Fibroblast of skin of left biceps (primary cell): ENCODE data around the gene BANP.
"Not testable (repeated sequence)": the region's sequence is repeated elsewhere in the genome, so short reads cannot be mapped to it uniquely, and the experiment has no call there.

Experiments used
- DNase-seq, 2 experiments: peaks; one replicate each; pipeline ENCODE4 v3.0.0-alpha.2; 2013; ENCODE audit warnings: low read depth in 2 of 2

BANP gene

DNA sequence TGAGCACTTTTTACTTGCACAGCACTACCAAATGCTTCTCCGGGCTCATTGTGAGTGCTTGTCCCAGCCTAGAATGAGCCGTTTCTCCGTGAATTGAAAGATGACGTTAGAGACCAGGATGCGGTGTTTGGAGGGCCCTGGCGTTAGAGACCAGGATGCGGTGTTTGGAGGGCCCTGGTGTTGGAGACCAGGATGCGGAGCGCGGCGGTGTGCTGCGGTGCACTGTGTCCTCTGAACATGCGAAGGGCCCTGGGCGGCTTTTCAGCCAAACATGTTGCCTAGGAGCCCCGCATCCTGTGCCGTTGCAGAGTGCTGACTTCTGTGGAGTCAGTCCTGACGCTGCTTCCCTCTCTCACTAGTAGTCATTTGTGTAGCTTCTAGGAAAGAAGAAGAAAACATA, 42.7 kb downstream of the BANP start:
- DNase-seq, result no peak

DNA sequence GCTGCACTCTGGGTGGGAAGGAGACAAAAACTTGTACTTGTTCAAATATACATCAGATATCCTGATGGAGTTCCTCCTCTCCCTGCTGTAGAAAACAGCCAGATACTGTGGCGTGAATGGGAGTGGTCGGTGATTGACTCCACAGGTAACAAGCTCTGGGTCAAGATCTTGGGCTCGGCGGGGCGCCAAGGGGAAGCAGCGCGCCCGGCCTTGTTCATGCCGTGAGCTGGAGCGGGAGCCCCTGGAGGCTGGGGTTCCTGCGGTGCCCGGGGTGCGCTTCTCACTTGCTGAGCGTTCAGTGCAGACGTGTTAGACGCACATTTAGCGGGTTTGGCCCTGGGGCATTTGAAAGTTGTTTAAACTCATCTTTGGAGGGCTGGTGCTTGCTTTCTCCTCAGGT, 44.4 kb downstream of the BANP start:
- no peak for DNase-seq

DNA sequence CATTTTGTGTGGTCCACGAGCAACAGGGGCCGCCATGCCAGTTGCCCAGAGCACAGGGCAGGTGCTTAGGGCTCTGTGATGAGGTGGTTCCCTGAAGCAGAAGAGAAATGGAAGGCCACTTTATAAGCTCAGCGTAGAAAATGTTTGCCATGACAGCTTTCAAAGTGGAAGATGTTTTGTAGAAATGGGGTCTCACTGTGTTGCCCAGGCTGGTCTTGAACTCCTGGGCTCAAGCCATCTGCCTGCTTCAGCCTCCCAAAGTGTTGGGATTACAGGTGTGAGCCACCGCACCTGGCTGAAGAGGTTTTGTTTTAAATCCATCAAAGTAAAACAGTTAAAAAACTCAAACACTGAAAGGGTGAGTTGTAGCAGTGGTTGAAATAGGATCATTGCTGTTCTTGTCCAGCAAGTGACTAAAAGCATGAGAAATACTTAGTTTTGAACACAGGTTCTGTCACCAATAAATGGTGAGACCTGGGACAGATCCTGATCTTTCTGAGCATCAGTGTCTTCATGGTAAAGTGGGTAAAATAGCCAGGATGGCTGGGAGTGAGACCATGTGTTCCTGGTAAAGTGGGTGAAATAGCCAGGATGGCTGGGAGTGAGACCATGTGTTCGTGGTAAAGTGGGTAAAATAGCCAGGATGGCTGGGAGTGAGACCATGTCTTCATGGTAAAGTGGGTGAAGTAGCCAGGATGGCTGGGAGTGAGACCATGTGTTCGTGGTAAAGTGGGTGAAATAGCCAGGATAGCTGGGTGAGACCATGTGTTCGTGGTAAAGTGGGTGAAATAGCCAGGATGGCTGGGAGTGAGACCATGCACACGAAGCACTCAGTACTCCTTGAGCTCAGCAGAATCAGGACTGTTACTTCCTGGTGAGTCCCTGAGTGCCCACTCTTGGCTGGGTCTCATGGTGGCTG, 46.0 kb downstream of the BANP start:
- DNase-seq, result no peak

DNA sequence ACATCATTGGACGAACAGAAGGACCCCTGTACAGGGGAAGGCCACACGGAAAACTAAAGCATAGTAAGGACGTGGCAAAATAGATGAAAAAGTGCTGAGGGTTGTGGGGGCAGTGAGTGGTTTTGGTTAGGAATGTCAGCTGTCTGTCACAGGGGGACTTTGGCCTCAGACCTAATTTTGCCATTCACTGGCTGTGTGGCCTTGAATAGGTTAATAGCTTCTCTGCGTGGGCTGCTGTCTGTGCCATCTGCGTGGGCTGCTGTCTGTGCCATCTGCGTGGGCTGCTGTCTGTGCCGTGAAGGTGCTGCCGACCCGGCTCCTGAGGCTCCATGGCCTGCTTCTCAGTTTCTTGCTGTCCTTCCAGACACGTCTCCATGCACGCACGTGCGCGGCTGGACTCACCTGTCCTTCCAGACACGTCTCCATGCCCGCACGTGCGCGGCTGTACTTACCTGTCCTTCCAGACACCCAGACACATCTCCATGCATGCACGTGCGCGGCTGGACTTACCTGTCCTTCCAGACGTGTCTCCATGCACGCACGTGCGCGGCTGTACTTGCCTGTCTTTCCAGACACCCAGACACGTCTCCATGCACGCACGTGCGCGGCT, 47.1 kb downstream of the BANP start:
- not testable (repeated sequence) for DNase-seq

DNA sequence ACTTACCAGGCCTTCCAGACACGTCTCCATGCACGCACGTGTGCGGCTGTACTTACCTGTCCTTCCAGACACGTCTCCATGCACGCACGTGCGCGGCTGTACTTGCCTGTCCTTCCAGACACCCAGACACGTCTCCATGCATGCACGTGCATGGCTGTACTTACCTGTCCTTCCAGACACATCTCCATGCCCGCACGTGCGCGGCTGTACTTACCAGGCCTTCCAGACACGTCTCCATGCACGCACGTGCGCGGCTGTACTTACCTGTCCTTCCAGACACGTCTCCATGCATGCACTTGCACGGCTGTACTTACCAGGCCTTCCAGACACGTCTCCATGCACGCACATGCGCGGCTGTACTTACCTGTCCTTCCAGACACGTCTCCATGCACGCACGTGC, 47.8 kb downstream of the BANP start:
- DNase-seq, result not testable (repeated sequence)

DNA sequence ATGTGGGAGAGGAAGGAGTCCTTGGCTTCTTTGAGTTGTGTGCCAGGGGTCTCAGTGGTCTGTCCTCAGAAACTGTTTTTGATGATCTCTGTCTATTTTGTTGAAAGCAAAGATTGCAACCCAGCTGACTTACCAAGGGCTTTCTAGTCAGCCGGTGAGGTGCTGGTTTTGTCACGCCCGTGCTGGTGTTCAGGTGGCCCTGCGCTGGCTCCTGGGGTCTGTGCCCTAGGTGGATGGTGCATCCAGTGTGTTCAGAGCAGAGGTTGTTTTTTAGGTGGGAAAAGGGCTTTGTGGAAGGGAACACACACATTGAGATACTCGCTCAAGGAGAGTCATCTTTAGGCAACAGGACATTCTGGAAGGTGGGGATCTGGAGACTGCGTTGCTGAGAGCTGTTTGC, 51.0 kb downstream of the BANP start:
- no peak for DNase-seq

DNA sequence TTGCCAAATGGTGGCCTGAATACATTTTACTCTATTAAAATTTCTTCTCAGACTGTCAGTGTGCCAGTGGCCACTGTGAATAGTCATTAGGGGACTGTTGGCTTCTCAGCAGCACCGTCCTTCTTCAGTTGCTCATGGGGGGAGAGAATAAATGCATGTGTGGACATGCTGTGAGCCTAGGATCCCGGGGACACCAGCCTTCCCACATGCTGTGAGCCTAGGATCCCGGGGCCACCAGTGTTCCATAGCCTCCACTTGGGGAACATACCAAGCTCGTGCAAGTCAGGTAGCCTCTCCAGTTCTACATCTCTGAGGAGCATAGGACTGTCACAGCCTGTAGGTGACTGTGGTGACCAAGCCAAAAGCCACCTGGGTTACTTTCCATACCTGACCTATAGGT, 51.5 kb downstream of the BANP start:
- no peak for DNase-seq

DNA sequence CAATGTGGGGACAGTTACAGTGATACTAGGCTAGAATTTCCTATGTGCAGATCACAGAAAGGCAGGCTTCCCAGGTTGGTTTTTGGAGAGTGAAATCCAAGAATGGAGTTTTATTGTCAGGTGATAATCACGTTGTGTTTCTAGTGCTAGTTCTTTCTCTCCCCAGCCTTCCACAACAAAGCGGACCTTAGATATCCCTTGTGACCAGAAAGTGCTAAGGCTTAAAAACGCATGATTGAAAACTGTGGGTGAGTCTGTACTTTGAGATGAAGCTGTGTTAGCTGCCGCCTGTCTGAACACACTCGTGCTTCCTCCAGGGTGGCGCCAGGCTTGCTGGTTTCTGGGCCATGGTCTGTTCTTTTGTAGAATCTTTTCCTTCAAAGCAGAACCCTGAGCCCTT, 52.1 kb downstream of the BANP start:
- no peak for DNase-seq

DNA sequence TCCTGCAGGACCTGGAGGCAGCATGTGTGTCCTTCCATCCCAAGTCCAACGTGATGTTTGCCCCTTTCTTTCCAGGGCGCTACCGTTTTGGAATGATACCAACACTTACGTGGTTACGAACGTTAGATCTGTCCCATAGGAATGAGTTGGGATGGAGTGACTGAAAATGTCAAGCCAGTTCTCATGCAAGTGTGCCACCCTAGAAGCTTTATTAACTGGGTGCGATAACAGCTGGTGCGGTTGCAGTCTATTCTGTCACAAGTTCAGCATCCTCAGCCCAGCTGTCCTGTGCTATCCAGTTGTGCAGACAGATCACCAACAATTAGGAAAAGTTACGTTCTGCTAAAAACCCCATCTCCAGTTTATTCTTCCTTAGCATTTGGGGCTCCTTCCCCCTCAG, 52.5 kb downstream of the BANP start:
- no peak for DNase-seq

DNA sequence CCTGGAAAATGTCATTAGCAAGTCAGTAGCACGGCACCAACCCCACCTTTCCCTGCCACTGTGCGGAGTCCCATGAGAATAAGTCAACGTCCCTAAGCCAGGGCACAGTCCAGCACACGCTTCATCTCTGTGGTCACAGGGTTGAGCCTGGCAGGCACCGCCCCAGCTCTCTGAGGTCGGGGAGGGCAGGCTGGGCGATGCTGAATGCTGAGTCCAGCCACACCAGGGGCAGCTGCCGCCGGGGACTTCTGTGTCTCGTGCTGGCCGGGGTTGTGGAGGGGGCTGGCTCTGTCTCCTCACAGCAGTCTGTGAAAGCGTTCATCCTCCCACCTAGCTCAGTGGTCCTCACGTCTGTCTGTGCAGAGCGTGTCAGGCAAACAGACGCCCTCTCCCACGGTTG, 53.2 kb downstream of the BANP start:
- no peak for DNase-seq

DNA sequence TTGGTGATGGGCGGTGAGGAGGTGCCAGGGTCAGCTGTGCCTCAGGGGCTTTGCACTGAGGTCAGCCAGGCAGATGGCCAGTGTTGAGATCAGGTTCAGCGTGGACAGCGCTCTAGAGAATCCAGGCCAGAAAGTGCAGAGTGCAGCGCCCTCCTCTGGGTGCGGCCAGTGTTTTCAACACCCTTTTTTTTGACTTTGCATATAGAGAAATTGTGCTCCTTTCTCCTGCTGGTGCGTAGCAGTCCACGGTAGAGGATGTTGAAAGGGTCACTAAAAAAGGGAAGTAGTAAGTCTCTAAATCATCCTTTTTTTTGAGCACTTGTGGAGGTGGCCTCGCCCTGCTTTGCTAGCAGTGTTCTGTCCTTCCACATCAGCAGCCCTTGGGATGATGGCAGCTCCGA, 53.9 kb downstream of the BANP start:
- DNase-seq, result no peak

DNA sequence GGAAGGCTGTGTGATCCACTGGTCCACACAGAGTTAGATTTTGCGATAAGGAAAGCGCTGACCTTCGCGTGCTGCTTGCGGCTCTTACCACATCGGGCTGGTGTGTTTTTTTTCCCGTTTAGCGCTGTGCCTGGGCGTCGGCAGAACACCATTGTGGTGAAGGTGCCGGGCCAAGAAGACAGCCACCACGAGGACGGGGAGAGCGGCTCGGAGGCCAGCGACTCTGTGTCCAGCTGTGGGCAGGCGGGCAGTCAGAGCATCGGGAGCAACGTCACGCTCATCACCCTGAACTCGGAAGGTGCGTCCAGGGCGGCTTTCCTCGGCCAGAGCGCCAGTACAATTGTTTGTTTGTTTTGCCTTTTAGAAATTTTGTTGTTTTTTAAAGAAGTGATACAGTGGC, 54.7 kb downstream of the BANP start:
- no peak for DNase-seq

DNA sequence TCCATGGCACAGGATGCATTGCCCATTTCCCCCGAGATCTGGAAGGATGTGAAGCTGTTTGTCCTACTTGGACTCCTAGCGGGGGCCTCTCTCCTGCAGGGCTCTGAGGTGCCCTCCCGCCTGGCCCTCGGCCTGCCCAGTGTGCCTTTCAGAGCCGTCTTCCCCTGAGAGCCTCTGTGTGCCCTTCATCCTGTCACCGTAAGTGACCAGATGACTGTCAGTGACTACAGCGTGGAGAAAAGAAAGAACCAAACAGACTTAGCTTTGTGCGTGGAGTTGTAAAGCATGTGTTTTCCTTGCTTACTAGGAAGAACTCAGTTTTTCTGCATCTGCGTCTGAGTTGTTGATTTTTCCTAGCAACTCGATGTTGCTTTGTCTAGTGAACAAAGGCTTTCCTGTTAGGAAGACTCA, 56.1 kb downstream of the BANP start:
- DNase-seq, result no peak

DNA sequence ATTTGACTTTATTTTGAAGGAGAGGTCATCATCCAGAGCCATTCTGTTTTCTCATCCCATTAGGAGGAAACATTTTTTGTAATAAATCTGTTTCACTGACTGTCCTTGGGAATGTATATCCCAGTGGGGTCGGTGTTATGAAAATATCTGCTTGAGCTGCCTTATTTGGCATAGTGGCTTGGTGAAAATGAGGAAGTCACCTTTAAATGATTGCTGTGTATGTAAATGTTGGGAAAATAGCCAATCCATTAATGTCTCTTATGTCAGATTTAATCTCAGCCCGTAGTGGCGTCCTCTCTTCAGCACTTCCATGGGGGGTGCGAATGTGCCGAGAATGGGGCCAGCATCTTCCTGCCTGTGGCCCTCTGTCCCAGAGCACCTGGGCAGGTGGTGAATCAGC, 57.6 kb downstream of the BANP start:
- no peak for DNase-seq

DNA sequence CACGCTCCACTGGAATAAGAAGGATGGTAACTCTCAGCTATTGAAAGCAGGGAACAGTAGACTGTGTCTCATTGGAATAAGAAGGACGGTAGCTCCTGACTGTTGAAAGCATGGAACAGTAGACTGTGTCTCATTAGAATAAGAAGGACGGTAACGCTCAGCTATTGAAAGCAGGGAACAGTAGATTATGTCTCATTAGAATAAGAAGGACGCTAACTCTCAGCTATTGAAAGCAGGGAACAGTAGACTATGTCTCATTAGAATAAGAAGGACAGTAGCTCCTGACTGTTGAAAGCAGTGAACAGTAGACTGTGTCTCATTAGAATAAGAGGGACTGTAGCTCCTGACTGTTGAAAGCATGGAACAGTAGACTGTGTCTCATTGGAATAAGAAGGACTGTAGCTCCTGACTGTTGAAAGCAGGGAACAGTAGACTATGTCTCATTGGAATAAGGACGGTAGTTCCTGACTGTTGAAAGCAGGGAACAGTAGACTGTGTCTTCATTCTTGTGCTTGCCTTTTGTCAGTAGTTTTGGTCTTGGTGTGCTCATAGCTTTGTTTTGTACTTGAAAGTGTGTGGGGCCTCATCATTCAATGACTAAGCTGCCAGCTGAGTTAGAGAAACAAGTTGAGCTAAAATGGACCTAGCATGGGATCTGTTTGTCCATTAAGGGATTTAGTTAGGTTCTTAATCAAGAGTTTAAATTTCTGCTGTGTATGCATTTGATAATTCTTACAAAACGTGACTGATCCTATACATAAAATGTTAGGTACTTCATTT, 58.5 kb downstream of the BANP start:
- DNase-seq, result no peak

DNA sequence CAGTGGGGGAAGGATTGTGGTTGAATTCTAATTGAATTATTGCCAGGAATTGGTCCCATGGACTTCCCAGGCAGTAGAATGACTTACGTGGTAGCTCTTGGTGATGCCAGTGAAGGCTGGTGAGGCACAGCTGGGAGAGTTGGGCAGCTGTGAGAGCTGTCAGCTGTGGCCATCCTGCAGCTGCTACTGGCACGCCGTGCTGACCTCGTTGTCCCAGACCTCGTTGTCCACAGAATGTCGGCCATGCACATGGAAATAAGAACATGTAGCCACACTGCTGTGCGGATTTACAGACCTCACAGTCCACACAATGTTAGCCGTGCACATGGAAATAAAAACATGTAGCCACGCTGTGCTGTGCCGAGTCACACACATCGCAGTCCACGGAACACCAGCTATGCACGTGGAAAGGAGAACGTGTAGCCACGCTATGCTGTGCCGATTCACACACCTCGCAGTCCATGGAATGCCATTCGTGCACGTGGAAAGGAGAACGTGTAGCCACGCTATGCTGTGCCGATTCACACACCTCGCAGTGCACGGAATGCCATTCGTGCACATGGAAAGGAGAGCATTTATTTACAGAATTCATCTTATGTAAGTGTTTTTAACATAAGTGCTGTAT, 59.2 kb downstream of the BANP start:
- no peak for DNase-seq

DNA sequence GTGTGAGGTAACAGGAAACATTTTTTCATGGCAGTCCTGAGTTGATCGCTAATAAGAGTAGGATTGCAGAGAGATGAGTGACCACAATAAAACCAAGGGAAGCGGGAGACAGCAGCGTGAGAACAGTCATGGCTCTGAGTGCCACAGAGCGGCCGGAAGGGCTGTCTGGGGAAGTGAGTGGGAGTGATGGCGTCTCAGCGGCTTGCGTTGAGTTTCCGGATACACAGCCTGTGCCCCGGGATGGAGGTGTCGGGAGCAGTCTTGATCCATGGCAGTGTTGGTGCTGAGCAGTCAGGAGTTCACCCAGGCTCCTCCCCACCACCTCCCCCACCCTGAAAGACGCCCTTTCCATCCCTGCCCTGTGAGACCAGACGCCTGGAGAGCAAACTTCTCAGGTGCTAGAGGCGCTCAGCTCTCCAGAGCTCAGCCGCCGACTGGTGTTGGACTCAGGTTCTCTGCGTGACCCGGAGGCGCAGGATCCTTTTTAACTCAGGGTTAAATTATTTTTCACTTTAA, 59.8 kb downstream of the BANP start:
- DNase-seq, result no peak

DNA sequence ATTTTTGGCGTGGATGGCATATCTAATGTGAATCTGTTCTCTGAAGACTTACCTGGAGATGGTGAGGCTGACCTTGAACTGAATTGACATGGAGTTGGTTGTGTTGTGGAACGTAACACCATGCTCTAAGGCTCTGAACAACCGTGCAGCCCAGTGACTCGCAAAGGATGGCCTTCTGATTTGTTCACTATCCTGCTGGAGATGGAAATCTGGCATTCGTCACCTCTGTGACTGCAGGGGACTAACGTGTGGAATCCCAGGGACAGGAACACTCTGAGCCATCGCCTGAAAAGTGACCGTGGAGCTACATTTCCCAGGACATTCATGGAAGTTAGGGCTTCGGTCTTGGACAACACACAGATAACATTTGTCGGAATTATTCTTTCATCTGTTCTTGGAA, 61.1 kb downstream of the BANP start:
- no peak for DNase-seq

DNA sequence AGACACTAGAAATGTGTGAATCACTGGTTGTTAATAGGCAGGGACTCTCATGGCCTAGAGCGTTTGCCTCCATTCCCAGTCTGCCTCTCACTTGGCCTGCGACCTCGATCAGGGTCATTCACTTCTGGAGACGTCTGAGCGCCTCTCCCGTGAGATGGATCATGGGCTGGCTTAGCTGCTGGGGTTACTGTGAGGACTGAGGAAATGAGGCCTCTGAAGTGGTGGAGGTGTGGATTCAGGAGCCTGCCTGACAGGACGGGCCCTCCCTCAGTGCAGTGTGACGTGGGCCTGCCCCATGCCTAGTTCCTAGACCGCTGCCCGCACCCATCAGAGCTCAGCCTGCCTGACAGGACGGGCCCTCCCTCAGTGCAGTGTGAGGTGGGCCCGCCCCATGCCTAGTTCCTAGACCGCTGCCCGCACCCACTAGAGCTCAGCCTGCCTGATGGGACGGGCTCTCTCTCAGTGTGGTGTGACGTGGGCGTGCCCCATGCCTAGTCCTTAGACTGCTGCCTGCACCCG, 61.9 kb downstream of the BANP start:
- no peak for DNase-seq

DNA sequence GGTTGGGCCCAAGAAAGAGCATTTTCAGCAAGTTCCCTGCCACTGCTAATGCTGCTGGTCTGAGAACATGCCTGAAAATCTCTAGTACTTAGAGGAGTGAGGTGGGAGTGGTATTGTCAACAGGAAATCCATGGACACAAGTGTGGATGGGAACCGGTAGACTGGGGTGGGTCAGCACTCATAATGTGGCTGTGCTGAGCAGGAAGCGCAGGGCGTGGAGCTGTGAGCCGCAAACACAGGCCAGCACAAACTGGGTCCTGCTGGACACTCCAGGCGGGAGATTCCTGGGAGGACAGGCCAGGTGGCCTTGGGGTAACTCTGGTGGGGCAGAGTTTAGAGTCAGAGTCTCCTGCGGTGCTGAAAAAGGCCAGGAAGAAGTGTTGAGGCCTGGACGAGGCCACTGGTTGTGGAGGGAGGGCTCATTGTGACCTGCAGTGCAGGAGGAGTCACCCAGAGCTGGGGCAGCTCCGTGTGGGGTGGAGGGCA, 62.6 kb downstream of the BANP start:
- DNase-seq, result no peak

DNA sequence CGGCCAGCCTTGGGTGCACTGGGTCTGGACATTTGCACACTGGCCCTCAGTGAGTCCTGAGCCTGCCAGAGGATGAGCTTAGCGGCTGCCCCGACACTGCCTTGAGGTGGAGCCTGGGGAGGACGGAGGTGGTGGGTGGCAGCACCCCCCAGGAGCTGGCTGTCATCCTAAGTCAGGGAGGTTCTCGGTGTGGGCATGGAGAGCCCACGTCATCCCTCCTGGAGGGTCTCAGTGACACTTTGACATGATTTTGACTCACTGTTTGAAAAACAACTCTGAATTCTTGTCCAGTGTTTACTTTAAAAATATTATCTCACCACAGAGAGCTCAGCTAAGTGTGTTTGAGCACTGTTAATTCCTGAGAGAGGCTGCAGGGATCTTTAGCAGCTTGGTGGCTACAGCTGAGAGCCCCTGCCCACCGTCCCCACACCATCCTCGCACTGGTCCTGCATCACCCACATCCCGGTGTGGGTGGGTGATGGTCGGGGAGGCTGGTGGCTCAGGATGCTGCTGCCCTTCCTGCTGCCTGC, 63.1 kb downstream of the BANP start:
- no peak for DNase-seq
